Activated T-cell treated with anti-CD3 and anti-CD28 coated beads, Interleukin-2, amount 50 U/mL, for 72 hours (primary cell): ENCODE measurements around the gene MYO18B. TPM values are rescaled to one million over a fixed set of nuclear protein-coding genes. Genes with fewer than 3 reads are reported as not detected.

Experiments used
- ATAC-seq, 2 donors: fragments of 150-1000 bp; cut with Tn5 transposase; replicated peaks in 1 of 2; 2 replicates each; pipeline ENCODE4 v1.10.0; 2021; ENCODE audit warnings: moderate library complexity in 2 of 2, mild to moderate bottlenecking in 1 of 2
- DNase-seq, 2 donors: peaks; one replicate each; pipeline ENCODE4 v3.0.0; 2021 to 2022; ENCODE audit warnings: mixed read lengths in 1 of 2
- H3K27ac Mint-ChIP-seq: one replicate; pipeline ENCODE4 v1.8.0; 2022; ENCODE audit warnings: mild to moderate bottlenecking, moderate library complexity, mixed read lengths
- H3K27me3 Mint-ChIP-seq: one replicate; pipeline ENCODE4 v1.8.0; 2022; ENCODE audit warnings: low read depth, mixed read lengths
- H3K36me3 Mint-ChIP-seq, 2 donors: one replicate each; pipeline ENCODE4 v1.8.0; 2022; ENCODE audit warnings: mixed read lengths in 2 of 2, mild to moderate bottlenecking in 1 of 2; ENCODE audit not compliant: insufficient read depth in 2 of 2
- H3K4me1 Mint-ChIP-seq: one replicate; pipeline ENCODE4 v1.8.0; 2022; ENCODE audit warnings: low read depth, mixed read lengths
- H3K4me3 Mint-ChIP-seq, 2 donors: one replicate each; pipeline ENCODE4 v1.8.0; 2022; ENCODE audit warnings: mild to moderate bottlenecking in 2 of 2, mixed read lengths in 2 of 2, moderate library complexity in 2 of 2
- H3K9me3 Mint-ChIP-seq, 2 donors: one replicate each; pipeline ENCODE4 v1.8.0; 2022; ENCODE audit warnings: mixed read lengths in 2 of 2
- total RNA-seq, 2 donors: library from RNA; stranded (reverse); gene quantifications; one replicate each; pipeline ENCODE4 v1.2.3, GENCODE V29; 2022

Gene MYO18B
- total RNA-seq, 2 donors from 2014 or later: 2.4 to 2.8 TPM

GRCh38 chr22:25956801-25957200 lies 214.8 kb downstream of the MYO18B start:
- no peak for ATAC-seq
- Mint-ChIP-seq H3K27ac (no peak overlapping the region), H3K27me3 (no peaks in the 10 kb centered on the region), H3K4me1 (no peaks in the 10 kb centered on the region), H3K36me3 (no peaks in the 10 kb centered on the region), H3K4me3 (no peak overlapping the region), H3K9me3 (no peaks in the 10 kb centered on the region)
- no peak for DNase-seq

DNA sequence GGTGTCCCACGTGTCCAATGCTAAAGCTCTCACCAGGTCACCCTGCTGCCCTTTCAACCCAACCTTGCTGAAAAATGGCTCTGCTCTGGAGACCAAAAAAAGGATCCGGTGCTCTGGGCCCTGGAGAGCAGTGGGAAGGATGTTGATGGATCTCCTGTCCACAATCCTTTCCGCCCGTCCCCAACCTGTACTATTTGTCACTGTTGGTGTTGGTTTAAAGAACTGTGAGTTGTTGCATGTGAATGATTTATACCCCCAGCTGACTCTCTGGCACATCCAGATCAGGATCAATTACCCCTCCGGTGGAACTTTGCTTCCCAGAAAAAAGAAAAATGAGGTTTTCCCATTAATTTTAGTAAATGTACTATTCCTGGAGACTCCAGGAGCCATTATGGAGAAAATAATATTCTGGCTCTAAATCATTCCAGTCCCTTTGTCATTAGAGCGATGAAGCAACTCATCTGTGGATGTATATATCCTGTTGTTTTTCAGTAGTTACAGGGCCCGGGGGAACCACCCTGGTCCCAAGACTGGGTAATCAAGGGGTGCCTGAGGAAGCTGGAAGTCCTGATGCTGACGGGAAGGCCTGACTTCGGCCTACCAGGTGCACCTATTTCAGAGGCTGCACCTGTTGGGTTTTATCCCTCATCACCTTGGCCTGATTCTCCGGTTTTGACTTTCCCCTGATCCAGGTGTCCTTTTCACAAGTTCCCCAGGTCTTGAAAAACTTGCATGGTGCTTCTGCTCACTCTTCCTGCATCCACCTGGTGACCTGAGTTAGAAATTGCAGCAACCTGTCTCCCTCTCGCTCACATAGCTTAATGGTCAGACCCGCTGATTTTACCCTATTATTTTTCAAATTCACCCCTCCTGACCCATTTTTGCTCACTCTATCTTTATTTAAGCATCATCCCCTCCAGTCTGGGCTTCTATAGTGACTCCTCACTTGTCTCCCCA lies 218.1 kb downstream of the MYO18B start:
- Mint-ChIP-seq H3K9me3 (peaks cover 4 to 6% of the 10 kb centered on the region in 2 donors), H3K36me3 (peaks cover 2 to 3% of the 10 kb centered on the region in 2 donors), H3K27me3 (no peaks in the 10 kb centered on the region), H3K4me3 (no peak overlapping the region), H3K4me1 (no peaks in the 10 kb centered on the region), H3K27ac (no peak overlapping the region)
- DNase-seq (no peak), ATAC-seq (no peak)

DNA sequence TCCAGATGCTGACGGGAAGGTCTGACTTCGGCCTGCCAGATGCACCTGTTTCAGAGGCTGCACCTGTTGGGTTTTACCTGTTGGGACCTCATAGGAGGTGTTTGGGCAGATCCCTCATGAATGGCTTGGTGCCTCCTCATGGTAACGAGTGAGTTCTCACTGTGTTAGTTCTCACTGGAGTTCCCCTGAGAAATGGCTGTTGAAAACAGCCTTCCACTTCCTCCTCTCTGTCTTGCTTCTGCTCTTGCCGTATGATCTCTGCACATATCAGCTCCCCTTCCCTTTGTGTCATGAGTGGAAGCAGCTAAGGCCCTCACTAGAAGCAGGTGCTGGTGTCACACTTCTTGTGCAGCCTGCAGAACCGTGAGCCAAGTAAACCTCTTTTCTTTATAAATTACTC lies 219.7 kb downstream of the MYO18B start:
- no peak for DNase-seq
- H3K4me1 Mint-ChIP-seq: peaks cover 8% of the 10 kb centered on the region
- no peaks in the 10 kb centered on the region for H3K27me3 Mint-ChIP-seq
- no peak overlapping the region for H3K27ac Mint-ChIP-seq
- H3K9me3 Mint-ChIP-seq: peaks cover 4 to 6% of the 10 kb centered on the region in 2 donors
- ATAC-seq: no peak
- H3K36me3 Mint-ChIP-seq: peaks cover 2 to 3% of the 10 kb centered on the region in 2 donors
- no peak overlapping the region for H3K4me3 Mint-ChIP-seq

DNA sequence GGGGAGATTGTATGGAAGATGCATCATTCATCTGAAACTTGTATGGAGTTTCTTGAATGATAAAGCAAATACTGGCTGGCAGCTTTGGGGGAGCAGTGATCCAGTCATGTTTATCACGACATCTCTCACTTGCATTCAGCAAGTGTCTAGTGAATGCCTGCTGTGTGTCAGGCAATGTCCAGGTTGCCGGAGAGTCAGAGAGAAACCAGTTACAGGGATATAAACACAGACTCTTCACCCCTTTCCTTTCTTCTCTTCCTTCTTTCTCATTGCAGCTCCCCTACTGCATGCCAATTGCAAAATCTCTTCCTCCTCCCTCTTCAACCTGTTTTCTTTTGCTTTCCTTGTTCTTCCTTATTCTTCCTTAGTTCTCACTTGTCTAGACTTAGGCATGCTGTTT lies 220.7 kb downstream of the MYO18B start:
- H3K27me3 Mint-ChIP-seq: no peaks in the 10 kb centered on the region
- no peak for ATAC-seq
- peaks cover 2 to 3% of the 10 kb centered on the region in 2 donors for H3K36me3 Mint-ChIP-seq
- H3K4me3 Mint-ChIP-seq: no peak overlapping the region
- H3K4me1 Mint-ChIP-seq: peaks cover 11% of the 10 kb centered on the region
- H3K27ac Mint-ChIP-seq: no peak overlapping the region
- H3K9me3 Mint-ChIP-seq: peaks cover 4 to 6% of the 10 kb centered on the region in 2 donors
- DNase-seq: no peak

DNA sequence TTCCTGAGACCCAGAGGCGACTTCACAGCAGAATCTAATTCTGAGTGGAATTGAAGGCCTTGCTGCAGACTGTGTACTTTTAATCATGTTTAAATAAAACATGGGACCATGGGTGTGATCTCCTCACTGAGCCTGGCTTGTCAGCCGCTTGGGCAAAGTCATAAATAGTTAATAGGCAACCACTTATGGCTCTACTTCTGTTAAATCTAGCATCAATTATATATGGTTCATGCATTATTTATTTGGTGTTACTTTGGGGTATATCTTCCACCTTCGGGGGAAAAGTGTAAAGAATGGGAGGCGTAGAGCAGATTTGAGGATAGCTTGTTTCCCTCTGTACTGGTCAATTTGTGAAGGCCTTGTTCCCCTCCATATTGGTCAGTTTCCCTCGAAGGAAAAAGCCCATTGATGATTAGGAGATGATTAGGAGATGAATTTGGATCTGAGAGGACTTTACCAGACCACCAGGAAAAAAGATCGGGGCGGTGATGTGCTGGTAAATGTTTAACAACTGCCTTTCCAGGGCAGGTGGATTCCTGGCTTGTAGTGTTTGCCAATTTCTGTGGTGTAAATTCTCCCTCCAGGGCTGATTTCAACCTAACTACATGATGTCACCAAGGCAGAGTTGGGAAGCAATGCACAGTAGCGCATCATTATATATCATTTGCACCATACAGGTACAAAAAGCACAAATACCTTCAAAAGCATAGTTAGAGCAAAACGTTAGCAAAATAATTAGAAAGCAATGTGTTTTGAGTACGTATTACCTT lies 223.2 kb downstream of the MYO18B start:
- ATAC-seq: no peak
- no peak overlapping the region for H3K4me3 Mint-ChIP-seq
- H3K4me1 Mint-ChIP-seq: peaks cover 11% of the 10 kb centered on the region
- H3K27me3 Mint-ChIP-seq: no peaks in the 10 kb centered on the region
- no peak overlapping the region for H3K27ac Mint-ChIP-seq
- H3K9me3 Mint-ChIP-seq: peaks cover 4 to 6% of the 10 kb centered on the region in 2 donors
- DNase-seq: no peak
- H3K36me3 Mint-ChIP-seq: peaks cover 2 to 3% of the 10 kb centered on the region in 2 donors

DNA sequence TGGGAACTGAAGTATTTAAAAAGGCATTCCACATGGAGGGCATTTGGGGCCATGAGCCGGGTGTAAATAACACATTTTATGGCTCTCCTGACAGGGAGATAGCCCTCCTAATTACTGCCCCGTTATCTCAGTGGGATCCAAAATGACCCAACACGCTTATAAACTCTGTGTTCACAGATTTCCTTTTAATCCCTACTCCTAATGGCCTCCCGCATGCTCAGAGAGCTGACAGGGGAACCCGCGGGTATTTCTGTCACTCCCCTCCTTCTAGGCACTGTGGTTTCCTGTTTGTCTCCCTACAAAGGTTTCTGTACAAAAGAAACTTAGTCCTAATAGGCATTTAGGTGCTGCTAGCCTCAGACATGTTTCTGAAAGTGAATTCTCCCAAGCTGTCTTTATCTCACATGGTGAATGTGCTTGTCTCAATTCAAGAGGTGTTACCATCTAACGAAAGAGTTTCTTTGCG lies 224.5 kb downstream of the MYO18B start:
- peak overlapping the region; percentile 16 to 38 for H3K4me3 Mint-ChIP-seq
- peaks cover 11% of the 10 kb centered on the region for H3K4me1 Mint-ChIP-seq
- peak overlapping the region; percentile 43 for H3K27ac Mint-ChIP-seq
- H3K36me3 Mint-ChIP-seq: peaks cover 2 to 3% of the 10 kb centered on the region in 2 donors
- H3K9me3 Mint-ChIP-seq: peaks cover 4 to 6% of the 10 kb centered on the region in 2 donors
- DNase-seq (no peak), ATAC-seq (no peak)
- no peaks in the 10 kb centered on the region for H3K27me3 Mint-ChIP-seq

GRCh38 chr22:25969286-25969685 lies 227.3 kb downstream of the MYO18B start:
- H3K4me3 Mint-ChIP-seq: no peak overlapping the region
- no peaks in the 10 kb centered on the region for H3K36me3 Mint-ChIP-seq
- no peak overlapping the region for H3K27ac Mint-ChIP-seq
- DNase-seq: no peak
- no peaks in the 10 kb centered on the region for H3K27me3 Mint-ChIP-seq
- H3K9me3 Mint-ChIP-seq: no peaks in the 10 kb centered on the region
- peaks cover 11% of the 10 kb centered on the region for H3K4me1 Mint-ChIP-seq
- no peak for ATAC-seq

DNA sequence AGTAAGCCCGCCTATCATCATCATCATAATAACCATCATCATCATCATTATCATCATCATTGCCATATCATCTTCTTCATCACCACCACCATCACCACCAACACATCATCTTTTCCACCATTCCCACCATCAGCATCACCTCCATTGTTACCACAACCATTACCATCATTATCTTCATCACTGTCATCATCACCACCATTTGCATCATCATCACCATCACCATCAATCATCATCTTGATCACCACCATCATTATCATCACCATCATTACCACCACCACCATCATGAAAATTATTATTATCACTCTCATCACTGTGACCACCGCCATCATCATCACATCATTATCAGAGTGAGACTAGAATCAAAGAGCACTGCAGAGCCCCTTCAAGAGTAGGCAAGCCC lies 227.9 kb downstream of the MYO18B start:
- Mint-ChIP-seq H3K4me1 (peaks cover 11% of the 10 kb centered on the region), H3K27me3 (no peaks in the 10 kb centered on the region), H3K4me3 (no peak overlapping the region), H3K9me3 (no peaks in the 10 kb centered on the region), H3K27ac (no peak overlapping the region), H3K36me3 (no peaks in the 10 kb centered on the region)
- ATAC-seq (no peak), DNase-seq (no peak)

GRCh38 chr22:25970374-25970911 lies 228.5 kb downstream of the MYO18B start:
- Mint-ChIP-seq H3K36me3 (no peaks in the 10 kb centered on the region), H3K4me1 (peaks cover 11% of the 10 kb centered on the region), H3K9me3 (no peaks in the 10 kb centered on the region), H3K27me3 (no peaks in the 10 kb centered on the region), H3K4me3 (no peak overlapping the region), H3K27ac (no peak overlapping the region)
- ATAC-seq (no peak), DNase-seq (no peak)

DNA sequence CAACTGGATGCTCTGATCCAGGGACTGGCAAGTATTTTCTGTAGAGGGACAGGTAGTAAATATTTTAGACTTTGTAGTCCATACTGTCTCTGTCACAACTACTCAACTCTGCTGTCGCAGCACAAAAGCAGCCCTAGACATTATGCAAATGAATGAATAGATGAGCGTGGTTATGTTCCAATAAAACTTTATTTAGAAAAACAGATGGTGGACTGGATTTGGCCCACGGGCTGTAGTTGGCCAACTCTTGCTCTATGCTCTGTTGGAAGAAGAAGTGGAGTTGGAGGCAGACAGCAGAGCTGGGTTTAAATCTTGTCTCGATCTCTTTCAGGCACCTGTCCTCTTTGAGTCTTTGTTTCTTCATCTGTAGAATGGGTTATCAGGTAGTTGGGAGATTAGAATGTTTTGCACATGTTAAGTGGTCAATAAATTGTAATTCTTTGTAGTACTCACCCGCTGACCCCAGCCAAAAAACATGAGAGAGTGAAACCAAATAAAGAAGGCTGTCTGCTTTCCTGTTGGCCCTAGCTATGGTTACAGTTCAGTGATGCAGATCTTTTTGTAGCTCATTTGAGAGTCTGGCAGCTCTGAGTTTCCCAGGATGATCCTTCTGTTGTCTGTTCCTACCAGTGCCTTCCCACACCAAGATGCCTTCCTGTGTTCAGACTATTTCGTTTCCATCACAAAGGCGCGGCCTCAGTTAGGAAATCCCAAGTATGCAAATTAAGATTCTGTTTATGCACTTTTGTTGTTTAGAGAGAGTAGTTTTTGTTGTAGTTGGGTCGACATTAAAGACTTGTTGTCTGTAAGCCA lies 229.2 kb downstream of the MYO18B start:
- Mint-ChIP-seq H3K27ac (no peak overlapping the region), H3K27me3 (no peaks in the 10 kb centered on the region), H3K4me1 (peaks cover 8% of the 10 kb centered on the region), H3K9me3 (no peaks in the 10 kb centered on the region), H3K36me3 (no peaks in the 10 kb centered on the region), H3K4me3 (no peak overlapping the region)
- ATAC-seq (no peak), DNase-seq (no peak)

DNA sequence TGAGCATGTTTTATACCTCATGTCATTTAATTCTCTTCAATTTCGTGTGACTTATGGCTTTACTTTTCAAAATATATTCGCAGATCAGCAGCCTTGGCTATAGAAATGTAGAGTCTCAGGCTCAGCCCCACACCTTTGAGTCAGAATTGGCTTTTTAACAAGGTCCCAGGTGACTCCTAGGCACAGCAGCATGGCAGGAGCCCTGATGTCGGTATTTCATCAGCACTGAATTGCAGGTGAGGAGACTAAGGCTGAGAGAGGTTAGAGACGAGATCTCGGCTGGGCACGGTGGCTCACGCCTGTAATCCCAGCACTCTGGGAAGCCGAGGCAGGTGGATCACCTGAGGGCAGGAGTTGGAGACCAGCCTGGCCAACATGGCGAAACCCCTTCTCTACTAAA lies 230.4 kb downstream of the MYO18B start:
- Mint-ChIP-seq H3K4me1 (no peaks in the 10 kb centered on the region), H3K27me3 (no peaks in the 10 kb centered on the region), H3K9me3 (peaks cover 0 to 1% of the 10 kb centered on the region in 2 donors), H3K4me3 (no peak overlapping the region), H3K36me3 (no peaks in the 10 kb centered on the region), H3K27ac (no peak overlapping the region)
- ATAC-seq: no peak
- no peak for DNase-seq

GRCh38 chr22:25976356-25976755 lies 234.4 kb downstream of the MYO18B start:
- H3K27me3 Mint-ChIP-seq: no peaks in the 10 kb centered on the region
- no peaks in the 10 kb centered on the region for H3K36me3 Mint-ChIP-seq
- no peaks in the 10 kb centered on the region for H3K4me1 Mint-ChIP-seq
- ATAC-seq (no peak), DNase-seq (no peak)
- H3K4me3 Mint-ChIP-seq: no peak overlapping the region
- H3K27ac Mint-ChIP-seq: no peak overlapping the region
- H3K9me3 Mint-ChIP-seq: peaks cover 0 to 1% of the 10 kb centered on the region in 2 donors
